ENCODE data around the gene HCN4.
"Not testable (repeated sequence)": the region's sequence is repeated elsewhere in the genome, so short reads cannot be mapped to it uniquely, and the experiment has no call there.

HCN4 gene

DNA sequence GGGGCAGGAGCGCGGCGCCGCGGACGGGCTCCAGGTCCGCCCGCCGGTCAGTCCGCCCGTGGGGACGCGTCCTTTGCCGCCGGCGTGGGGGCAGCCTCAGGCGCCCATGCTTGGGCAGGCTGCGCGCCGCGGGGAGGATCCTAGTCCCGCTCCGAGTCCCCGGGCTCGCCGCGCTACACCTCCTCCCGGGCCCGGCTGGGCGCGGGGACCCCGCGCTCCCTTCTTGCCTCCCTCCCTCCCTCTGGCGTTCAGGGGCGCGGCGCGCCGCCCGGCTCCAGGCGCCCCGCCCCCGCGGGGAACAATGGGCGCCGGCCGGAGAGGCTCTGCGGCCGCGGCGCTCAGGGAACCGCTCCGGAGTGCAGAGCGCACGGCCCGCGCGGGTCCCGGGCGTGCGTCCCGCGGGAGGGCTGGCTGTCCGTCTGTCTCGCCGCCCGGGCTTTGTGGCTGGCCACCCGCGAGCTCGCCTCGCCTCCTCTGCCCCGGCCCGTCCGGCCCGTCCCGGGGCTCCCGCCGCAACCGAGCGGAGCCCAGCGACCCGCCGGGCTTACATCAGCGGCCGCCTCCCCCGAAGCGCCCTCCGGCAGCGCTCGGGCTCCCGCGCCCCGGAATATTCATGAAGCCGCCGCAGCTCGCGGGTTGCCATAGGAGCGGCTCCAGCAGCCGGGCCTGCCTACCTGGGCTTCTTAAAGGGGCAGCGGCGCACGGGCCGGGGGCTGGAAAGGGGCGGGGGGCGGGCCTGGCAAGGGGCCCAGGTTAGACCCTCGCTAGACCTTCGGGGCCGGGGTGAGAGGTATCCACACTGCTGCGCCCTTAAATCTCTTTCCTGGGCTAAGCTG is at the start of gene HCN4:
TSS of gene HCN4 (minus strand) at position 658 of the 836 bp plus-strand sequence. CDS start 688 bp downstream, outside the sequence.
- no peak for DNase-seq

DNA sequence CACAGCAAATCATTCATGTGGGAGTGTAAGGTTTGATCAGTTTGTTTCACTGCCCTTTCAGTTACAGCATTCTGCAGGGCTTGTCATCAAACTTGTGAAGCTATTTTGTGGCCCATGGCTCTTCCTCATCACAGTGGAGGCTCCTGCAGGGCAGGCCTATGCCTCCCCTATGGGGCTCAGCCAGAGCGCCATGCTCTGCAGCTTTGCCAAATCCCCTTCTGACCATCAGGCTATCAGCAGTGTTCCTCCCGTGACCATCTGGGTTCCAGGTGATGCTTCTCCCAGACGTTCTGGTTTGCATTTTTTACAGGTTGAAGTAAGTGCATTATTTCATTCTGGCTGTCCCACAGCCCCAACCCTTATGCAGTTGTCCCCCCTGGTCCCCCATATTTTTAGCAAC is 46.1 kb upstream of the HCN4 start:
- DNase-seq: no peak

DNA sequence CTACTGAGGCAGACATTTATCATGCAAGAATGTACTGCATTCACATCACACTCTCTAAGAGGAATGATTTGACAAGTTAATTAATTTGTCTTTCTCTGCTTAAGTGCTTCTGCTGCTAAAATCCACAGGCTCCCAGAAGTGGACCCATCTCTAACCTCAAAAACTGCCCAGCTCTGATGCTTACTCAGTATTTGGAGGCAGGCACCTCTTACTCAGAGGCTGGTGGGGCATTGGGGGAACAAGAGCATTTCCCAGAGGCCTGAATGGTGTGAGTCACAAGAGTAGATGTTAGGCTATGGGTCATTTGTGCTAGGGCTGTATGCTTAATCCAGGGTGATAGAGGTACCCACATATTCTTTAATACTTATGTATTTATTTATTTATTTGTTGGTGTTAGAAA is 34.4 kb upstream of the HCN4 start:
- no peak for DNase-seq

DNA sequence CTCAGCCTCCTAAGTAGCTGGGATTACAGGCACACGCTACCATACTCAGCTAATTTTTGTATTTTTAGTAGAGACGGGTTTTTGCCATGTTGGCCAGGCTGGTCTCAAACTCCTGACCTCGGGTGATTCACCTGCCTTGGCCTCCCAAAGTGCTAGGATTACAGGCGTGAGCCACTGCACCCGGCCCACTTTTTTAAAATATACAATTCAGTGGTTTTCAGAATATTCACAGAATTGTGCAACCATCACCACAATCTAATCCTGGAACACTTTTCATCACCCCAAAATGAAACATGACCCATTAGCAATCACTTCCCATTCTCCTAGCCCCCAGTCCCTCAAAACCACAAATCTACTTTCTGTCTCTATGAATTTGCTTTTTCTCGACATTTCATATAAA is 31.5 kb upstream of the HCN4 start:
- not testable (repeated sequence) for DNase-seq

DNA sequence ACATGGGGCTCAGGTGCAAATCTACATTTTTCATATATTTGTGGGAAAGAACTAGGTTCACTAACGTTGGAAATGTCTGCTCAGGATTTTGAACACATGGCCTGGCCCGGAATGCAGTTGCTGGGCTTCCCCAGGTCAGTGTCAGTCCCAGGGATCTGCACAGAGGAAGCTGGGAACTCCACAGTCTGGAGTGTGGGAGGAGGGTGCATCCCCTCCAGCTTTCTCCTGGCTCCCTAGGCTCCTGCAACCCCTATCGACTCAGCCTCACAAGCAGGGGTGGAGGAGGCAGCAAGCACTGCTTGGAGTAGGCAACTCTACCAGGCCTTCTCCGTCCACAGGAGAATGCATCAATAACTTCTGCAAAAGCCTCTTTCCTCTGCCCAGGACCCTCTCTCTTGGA is 30.1 kb upstream of the HCN4 start:
- no peak for DNase-seq

DNA sequence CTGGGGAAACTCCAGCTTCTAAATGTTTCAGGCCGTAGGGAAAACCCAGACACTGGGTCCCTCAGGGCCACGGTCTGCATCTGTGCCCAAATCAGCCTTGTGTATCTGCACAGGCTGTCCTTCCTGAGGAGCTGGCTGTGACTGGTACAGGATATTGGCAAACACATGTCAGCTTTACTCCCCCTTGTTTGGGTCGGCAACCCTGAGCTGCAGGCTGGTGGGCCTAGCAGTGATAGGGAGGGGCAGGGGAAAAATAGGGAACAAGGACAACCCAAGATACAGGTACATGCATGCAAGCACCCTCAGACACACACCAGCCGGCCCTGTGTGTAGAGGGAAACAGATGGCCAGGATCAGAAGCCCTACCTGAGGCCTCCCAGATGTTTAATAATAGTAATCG is 28.7 kb upstream of the HCN4 start:
- DNase-seq: no peak

DNA sequence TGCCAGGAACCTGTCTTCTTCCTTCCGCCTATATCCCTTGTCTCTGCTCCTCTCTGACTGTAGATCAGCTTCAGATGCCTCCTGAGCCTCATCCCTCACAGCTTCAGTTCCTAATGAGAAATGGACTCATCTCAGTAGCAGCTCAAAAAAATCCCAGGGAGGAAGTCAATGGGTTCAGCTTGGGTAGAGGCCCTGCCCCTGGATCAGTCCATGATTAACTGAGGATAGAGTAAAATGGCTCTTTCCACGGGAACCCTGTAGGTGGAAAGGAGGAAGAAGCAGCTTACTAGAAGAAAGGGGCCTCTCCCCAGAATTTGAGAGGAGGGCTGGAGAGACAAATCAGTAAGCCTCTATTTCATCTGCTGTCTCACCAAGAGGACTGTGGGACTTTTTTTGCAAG is 26.9 kb upstream of the HCN4 start:
- no peak for DNase-seq

DNA sequence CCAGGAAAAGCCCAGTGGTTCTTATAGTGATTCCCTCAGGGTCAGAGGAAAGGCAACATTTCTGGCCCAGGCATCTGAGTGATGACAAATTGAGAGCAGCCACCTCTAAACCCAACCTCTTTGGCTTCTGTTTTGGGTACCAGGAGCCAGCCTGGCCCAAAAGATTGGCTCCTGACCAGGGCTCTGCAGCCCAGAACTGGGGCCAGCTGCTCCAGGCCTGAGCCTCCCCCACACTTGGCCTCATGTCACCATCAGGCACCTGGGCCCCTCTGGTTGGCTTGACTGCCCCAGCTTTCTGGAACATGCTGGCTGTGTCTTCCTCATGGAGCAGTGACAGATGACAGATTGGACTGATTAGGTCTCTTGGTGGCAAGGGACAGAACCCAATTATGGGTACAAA is 26.0 kb upstream of the HCN4 start:
- DNase-seq: no peak

DNA sequence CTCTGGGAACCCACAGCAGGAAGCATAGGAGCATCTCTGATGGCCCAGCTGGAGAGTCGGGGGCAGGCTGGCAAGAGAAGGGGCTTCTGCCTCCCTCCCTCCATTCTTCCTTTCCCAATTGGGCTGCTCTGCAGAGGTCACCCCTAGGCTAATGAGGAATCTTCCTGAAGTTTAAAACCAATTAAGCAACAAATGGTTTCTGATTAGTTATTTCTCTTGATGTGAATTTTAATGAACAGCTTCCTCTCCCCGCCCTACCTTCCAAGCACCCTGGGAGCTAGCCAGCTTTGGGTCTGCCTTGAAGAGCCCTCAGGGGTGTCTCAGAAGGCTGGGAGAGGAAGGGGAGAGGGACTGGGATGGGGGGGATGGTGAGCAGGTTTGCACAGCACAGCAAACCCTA is 24.6 kb upstream of the HCN4 start:
- no peak for DNase-seq

DNA sequence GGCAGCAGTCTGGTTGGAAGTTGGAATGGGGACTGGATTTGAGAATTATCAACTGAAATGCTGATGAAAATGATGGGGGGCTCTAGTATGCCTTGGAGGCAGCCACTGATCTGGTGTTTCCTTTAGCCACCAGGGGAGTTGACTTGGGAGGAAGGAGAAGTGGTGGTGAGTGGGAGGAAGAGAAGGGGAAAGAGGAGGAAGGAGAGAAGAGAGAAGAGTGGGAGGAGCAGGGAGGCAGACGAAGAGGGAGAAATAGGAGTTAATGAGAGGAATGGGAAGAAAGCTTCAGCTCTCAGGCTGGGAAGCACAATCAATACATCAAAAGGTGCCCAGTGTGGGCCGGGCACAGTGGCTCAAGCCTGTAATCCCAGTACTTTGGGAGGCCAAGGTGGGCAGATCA is 23.3 kb upstream of the HCN4 start:
- DNase-seq: no peak

DNA sequence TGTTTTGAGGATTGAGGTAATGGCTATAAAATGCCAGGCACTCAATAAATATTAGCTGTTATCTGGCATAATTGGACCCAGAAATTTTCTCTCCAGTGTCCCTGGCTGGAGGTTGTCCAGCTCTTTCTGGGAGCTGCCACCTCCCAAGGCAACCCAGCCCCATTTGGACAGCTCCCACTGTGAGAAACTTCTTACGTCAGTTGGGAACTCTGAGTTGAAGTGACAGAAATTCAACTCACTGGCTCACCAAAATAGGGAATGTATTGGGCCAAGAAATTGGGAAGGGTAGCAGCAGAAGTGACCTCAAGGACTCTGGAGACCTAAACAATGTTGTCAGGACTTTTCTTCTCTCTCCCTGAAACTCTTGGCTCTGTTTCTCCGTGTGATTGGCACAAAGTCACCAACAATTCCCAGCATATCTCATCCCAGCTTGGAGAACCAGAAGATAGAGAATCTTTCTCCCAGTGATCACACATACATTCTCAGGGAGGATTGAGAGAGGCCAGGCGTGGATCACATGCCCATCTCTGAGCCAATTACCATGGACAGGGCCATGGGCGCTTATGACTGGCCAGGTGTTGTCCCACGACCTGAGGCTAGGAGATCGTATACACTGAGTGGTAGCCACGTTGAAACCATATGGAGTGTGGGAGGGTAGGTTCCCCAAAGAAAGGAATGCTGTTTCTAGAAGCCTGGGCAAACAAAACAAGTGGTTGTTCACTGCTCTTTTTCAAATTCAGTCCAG is 22.5 kb upstream of the HCN4 start:
- DNase-seq: no peak

DNA sequence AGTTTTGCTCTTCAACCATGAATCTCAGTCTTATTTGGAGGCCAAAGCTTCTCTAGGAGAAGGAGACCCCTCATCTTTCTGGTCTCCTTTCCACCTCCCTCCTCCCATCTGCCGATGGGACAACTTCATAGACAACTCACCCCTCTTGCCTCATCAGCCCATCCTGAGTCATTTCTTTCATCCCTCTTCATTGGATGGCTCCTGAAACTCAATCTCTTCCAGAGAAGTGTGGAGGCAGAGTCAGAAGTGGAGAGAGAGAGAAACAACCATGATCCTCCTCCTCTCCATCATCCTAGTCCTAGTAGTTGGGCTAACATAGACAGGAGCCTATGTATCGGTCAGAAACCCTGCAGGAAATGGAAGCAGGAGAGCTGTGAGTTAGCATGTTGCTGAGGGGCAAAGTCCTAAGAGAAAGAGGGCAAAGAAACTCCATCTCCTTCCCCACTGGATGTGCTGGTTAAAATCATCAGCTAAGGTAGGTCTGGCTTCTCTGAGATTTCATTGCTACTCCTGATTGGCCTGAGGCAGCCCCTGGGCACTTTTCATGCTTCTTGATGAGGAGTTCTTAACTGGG is 21.3 kb upstream of the HCN4 start:
- no peak for DNase-seq

DNA sequence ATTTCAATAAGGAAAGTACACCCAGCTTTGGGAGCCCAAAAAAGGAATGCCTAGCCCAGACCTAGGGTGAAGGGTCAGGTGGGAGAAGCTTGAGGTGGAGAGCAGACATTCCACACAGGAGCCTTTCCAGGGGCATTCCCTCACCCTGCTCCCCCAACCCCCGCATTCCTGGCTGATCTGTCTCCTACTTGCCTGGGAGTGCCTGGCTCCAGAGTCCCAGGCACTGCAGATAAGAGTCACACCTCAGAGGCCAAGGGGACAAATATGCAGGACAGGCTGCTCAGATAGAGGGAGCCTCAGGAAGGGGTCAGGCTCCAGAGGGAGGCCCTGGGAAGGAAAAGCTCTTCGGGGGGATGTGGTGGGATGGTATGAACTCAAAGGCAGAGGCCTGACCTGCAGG is 20.8 kb upstream of the HCN4 start:
- no peak for DNase-seq

DNA sequence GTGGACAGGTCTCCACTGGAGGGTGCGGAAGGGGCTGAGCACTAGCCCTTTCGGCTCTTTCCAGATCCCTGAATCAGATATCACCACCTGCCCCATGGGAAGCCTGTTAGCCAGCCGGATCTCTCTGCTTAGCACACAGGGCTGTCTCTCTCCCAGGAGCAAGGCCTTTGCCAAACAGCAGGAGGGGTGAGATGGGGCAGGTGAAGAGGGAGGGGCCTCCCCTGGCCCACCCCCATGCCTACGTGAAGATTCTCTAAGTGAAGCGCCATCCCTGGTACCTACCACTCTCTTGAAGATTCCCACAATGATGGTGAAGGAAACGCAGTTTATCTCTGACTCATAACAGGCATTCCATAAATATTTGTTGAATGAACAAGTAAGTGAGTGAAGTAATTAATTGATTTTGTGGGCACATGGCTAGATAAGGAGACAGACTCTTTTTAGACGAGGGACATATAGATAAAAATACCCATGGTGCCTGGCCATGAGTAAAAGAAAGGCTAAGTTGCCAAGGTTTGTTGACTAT is 19.6 kb upstream of the HCN4 start:
- no peak for DNase-seq

DNA sequence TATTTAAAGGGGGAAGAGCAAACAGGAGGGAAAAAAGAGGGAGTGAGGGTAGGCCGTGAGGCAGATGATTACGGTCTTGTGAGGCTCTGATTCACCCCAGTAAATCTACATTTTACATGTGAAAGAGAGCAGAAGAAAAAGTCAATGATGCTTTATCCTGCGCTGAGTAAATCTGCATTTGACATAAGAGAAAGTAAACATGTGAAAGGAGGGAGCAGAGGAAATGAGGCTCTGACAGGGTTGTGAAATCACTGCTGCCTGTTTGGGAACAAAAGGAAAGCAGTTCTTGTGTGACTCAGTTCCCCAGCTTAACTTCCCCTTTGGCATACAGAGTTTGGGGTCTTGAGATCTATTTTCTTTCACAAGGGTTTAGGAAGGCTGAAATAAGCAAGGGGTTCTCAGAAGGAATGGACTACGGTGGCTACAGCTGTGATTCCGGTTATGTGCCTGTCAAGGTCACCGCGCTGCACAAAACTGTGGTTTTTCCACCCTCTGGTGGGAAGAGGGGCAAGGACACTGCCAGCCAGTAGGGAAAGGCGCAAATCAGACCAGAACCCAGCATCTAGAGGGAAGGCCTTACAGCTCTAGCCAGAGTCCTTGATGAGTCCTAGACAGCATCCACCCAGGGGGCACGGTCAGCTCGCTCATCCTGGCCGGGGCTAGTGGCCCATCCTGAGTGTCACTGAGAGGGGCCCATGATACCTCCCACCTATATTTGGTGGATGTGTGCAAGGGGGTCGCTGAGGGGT is 18.9 kb upstream of the HCN4 start:
- no peak for DNase-seq

DNA sequence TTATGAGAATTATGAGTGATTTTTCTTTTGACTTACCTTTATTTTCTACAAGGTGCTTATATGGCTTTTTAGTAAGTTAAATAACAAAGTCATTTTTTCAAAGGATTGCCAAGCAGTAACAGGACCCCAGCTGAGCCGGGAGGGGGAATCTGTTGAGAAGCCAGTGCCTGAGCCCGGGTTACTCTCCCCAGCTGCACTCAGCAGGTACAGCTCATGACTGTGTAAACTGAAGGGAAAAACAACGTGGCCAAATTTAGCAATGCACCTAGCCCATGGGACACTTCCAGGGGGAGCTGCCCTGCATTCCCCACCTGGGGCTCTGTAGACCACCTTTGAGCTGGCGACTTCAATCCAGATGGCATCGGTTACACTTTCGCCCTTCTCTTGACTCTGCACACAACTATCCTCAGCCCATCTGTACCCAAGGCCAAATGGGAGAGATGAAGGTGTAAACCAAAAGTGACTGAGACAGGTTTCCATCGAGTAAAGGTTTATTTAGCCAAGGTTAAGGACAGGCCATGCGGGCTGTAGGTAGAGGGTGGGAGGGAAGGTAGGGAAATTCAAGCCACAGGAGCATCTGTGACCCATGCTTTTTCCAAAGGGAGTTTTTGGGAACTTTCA is 18.2 kb upstream of the HCN4 start:
- DNase-seq: no peak

DNA sequence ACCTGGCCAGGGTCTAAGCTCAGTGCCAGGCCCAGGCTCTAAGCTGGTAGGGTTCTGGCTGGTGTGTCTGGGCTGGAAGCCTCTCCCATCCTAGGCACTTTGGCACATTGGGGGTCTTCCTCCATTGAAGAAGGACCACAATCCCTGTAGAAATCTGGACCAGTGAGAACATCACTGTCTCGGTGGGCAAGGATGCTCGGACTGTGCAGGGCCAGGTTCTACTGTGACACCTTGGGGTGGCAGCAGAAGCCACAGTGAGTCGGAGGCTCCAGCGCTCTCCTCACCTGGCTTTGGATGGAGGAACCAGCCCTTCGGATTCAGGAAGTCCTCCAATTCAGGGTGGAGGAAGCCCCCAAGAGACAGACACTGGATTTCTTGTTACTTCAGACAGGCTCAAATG is 17.5 kb upstream of the HCN4 start:
- no peak for DNase-seq

DNA sequence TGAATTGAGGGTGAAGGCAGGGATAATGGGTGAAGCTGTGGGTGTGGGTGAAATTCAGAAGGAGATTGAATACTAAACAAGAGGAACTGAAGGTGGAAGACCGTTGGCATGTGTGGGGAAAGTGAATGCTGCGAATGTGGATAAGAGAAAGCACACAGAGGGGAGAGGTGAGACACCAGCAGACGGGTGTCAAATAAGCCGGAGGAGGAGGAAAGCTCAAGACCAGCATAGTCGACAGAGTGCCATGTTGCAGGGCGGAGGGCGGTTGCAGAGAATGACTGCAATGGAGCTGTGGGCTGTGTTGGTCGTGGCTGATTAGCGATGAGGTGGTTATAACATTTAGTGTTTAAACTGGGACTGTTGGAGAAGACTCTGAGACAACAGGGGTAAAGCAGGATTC is 16.4 kb upstream of the HCN4 start:
- DNase-seq: no peak

DNA sequence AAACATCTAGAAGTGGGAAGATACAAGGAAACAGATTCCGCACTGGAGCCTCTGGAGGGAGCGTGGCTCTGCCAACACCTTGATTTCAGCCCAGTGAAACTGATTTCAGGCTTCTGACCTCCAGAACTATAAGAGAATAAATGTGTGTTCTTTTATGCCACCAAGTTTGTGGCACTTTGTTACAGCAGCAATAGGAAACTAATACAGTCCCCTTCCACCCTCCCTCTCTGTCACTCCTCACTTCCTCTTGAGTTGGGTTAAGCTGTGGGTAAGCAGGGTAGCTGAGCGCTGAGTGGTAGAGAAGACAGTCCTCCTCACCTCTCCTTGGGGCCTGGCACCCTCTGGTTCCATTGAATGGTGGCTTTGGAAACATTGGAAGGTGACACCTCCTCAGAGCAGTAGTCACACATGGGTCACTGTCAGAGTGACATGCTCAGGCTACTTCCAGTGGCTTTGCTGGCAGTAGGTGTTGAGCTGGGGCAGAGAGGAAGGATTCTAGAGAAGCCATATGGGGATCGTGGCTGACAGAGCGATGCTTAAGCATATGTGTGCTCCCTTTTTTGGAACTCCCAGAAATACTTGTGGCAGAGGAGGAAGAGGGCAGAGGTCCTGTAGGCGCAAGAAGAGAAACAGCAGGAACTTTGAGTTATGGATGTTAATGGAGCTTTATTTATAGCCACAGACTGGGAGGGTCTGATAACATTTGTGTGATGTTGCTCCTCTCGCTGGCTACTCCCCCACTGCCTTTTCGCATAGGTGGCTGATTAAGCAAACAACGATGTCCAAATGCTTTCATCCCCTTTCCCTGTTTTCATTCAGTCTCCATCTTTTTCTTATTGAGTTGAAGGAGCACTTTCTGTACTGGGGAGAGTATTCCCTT is 14.8 kb upstream of the HCN4 start:
- no peak for DNase-seq

DNA sequence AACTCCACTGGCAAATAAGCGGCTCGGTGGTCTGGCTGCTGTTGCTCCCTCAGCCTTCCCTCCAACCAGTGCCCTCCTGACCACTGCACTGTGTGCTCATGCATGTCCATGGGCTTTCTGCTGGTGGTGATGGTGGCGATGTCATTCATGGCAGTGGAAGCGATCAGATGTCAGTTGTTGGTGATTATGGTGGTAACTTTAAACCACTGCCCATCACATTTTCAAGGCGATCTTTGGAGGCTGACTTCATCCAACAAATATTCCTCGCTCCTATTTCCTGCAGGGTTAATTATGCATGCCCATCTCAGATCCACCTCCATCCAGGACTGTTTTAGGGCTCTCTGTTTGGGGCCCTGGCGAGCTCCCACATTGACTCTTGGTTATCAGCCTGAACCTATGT is 13.4 kb upstream of the HCN4 start:
- no peak for DNase-seq

DNA sequence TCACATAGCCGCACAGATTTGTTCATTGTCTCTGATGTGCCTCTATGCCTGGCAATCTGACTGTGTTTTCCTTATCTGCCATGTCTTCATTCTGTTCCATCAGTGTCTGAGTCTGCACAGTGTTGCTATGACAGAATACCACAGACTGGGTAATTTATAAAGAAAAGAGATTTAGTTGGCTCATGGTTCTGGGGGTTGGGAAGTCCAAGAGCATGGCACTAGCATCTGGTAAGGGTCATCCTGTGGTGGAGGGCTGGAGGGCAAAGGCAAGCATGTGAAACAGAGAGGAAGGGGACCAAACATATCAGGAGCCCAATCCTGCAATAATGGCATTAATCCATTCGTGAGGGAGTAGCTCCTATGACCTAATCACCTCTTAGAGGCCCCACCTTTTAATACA is 11.9 kb upstream of the HCN4 start:
- no peak for DNase-seq

DNA sequence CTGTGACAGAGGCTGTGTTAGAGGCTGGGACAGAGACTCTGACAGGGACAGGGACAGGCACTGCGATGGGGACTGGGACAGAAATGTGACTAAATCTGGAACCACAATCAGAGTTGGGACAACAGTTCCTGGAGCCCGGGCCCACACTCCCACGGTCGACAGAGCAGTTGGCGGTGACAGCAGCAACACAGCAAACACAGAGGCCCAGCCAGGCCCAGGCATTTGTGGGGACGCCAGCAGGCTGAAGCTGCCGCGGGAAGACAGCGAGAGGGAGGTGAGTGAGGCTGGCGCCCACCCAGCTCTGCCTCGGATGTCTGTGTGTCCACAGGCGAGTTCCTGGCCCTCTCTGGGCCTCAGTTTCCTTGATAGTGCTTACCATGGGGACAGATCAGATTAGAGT is 9.3 kb upstream of the HCN4 start:
- DNase-seq: no peak

Measured in activated CD4-positive, CD25-positive, alpha-beta regulatory T cell (primary cell).